ENCODE results near the gene ASF1A. TPM values are rescaled to one million over a fixed set of nuclear protein-coding genes. Genes with fewer than 3 reads are reported as not detected.

Gene ASF1A
- total and polyA plus RNA-seq, 2 of the 13 experiments (the other 11 are each of a cell fraction or from before 2014, with no cell fraction given) = 14.5 to 49.9 TPM

DNA sequence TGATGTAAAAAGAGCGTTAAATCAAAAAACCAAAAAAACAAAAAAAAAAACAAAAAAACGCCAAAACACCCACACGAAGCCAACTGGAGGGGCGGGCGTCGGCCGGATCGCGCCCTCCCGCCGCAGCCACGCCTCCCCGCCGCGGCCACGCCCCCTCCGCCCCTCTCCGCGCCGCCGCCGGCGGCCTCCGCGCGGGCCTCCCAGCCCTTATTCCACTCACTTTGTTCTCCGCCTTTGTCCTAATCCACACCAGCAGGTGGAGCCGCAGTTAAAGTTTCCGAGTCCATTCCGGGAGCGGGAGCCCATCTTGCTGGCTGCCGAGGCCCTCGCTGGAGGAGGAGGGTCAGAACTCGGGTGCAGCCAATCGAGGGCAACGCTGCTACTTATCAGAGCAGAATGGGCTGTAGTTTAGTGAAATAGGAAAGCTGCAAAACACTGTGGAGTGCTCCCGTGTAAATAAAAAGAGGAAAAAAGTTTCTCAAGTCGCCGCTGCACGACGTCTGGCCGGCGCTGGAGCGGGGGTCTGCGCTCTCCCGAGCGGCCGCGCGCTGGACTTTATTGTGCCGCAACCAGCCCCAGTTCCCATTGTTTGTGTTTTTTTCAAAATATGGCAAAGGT is at the start of gene ASF1A (continued):
- TF ChIP-seq, protein P1, sequence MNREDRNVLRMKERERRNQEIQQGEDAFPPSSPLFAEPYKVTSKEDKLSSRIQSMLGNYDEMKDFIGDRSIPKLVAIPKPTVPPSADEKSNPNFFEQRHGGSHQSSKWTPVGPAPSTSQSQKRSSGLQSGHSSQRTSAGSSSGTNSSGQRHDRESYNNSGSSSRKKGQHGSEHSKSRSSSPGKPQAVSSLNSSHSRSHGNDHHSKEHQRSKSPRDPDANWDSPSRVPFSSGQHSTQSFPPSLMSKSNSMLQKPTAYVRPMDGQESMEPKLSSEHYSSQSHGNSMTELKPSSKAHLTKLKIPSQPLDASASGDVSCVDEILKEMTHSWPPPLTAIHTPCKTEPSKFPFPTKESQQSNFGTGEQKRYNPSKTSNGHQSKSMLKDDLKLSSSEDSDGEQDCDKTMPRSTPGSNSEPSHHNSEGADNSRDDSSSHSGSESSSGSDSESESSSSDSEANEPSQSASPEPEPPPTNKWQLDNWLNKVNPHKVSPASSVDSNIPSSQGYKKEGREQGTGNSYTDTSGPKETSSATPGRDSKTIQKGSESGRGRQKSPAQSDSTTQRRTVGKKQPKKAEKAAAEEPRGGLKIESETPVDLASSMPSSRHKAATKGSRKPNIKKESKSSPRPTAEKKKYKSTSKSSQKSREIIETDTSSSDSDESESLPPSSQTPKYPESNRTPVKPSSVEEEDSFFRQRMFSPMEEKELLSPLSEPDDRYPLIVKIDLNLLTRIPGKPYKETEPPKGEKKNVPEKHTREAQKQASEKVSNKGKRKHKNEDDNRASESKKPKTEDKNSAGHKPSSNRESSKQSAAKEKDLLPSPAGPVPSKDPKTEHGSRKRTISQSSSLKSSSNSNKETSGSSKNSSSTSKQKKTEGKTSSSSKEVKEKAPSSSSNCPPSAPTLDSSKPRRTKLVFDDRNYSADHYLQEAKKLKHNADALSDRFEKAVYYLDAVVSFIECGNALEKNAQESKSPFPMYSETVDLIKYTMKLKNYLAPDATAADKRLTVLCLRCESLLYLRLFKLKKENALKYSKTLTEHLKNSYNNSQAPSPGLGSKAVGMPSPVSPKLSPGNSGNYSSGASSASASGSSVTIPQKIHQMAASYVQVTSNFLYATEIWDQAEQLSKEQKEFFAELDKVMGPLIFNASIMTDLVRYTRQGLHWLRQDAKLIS (CRISPR knock-in tag; IDR thresholded peaks at IDR 0.05) = no peak
- 0 out of 2 replicates have a peak, but pooled peaks have one; percentile 1 for TF ChIP-seq ZNF776 (CRISPR knock-in tag; IDR thresholded peaks at IDR 0.05)
- TF ChIP-seq, protein P2, sequence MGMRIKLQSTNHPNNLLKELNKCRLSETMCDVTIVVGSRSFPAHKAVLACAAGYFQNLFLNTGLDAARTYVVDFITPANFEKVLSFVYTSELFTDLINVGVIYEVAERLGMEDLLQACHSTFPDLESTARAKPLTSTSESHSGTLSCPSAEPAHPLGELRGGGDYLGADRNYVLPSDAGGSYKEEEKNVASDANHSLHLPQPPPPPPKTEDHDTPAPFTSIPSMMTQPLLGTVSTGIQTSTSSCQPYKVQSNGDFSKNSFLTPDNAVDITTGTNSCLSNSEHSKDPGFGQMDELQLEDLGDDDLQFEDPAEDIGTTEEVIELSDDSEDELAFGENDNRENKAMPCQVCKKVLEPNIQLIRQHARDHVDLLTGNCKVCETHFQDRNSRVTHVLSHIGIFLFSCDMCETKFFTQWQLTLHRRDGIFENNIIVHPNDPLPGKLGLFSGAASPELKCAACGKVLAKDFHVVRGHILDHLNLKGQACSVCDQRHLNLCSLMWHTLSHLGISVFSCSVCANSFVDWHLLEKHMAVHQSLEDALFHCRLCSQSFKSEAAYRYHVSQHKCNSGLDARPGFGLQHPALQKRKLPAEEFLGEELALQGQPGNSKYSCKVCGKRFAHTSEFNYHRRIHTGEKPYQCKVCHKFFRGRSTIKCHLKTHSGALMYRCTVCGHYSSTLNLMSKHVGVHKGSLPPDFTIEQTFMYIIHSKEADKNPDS (CRISPR knock-in tag; IDR thresholded peaks at IDR 0.05) = no peak
- TF ChIP-seq ZZZ3 (CRISPR knock-in tag; IDR thresholded peaks at IDR 0.05; ENCODE audit: borderline replicate concordance) = no peak; the same call in 1 of the 2 replicates
- TF ChIP-seq, protein P3, sequence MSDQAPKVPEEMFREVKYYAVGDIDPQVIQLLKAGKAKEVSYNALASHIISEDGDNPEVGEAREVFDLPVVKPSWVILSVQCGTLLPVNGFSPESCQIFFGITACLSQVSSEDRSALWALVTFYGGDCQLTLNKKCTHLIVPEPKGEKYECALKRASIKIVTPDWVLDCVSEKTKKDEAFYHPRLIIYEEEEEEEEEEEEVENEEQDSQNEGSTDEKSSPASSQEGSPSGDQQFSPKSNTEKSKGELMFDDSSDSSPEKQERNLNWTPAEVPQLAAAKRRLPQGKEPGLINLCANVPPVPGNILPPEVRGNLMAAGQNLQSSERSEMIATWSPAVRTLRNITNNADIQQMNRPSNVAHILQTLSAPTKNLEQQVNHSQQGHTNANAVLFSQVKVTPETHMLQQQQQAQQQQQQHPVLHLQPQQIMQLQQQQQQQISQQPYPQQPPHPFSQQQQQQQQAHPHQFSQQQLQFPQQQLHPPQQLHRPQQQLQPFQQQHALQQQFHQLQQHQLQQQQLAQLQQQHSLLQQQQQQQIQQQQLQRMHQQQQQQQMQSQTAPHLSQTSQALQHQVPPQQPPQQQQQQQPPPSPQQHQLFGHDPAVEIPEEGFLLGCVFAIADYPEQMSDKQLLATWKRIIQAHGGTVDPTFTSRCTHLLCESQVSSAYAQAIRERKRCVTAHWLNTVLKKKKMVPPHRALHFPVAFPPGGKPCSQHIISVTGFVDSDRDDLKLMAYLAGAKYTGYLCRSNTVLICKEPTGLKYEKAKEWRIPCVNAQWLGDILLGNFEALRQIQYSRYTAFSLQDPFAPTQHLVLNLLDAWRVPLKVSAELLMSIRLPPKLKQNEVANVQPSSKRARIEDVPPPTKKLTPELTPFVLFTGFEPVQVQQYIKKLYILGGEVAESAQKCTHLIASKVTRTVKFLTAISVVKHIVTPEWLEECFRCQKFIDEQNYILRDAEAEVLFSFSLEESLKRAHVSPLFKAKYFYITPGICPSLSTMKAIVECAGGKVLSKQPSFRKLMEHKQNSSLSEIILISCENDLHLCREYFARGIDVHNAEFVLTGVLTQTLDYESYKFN (CRISPR knock-in tag; conservative IDR thresholded peaks at IDR 0.05) = no peak
- TF ChIP-seq FOXK2 (IDR thresholded peaks at IDR 0.05) = no peak
- TF ChIP-seq MLLT10 (CRISPR knock-in tag; IDR thresholded peaks at IDR 0.05) = 0 out of 2 replicates have a peak, but pooled peaks have one; percentile 77
- TF ChIP-seq RFX1 (IDR thresholded peaks at IDR 0.05) = no peak
- TF ChIP-seq MED13 (CRISPR knock-in tag; IDR thresholded peaks at IDR 0.05) = peak; percentile 81; the same call in 1 of the 2 replicates
- no peak for TF ChIP-seq TRIM24 (CRISPR knock-in tag; IDR thresholded peaks at IDR 0.05)
- no peak for TF ChIP-seq RFX3 (CRISPR knock-in tag; IDR thresholded peaks at IDR 0.05)
- TF ChIP-seq, protein P4, sequence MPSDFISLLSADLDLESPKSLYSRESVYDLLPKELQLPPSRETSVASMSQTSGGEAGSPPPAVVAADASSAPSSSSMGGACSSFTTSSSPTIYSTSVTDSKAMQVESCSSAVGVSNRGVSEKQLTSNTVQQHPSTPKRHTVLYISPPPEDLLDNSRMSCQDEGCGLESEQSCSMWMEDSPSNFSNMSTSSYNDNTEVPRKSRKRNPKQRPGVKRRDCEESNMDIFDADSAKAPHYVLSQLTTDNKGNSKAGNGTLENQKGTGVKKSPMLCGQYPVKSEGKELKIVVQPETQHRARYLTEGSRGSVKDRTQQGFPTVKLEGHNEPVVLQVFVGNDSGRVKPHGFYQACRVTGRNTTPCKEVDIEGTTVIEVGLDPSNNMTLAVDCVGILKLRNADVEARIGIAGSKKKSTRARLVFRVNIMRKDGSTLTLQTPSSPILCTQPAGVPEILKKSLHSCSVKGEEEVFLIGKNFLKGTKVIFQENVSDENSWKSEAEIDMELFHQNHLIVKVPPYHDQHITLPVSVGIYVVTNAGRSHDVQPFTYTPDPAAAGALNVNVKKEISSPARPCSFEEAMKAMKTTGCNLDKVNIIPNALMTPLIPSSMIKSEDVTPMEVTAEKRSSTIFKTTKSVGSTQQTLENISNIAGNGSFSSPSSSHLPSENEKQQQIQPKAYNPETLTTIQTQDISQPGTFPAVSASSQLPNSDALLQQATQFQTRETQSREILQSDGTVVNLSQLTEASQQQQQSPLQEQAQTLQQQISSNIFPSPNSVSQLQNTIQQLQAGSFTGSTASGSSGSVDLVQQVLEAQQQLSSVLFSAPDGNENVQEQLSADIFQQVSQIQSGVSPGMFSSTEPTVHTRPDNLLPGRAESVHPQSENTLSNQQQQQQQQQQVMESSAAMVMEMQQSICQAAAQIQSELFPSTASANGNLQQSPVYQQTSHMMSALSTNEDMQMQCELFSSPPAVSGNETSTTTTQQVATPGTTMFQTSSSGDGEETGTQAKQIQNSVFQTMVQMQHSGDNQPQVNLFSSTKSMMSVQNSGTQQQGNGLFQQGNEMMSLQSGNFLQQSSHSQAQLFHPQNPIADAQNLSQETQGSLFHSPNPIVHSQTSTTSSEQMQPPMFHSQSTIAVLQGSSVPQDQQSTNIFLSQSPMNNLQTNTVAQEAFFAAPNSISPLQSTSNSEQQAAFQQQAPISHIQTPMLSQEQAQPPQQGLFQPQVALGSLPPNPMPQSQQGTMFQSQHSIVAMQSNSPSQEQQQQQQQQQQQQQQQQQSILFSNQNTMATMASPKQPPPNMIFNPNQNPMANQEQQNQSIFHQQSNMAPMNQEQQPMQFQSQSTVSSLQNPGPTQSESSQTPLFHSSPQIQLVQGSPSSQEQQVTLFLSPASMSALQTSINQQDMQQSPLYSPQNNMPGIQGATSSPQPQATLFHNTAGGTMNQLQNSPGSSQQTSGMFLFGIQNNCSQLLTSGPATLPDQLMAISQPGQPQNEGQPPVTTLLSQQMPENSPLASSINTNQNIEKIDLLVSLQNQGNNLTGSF (CRISPR knock-in tag; IDR thresholded peaks at IDR 0.05) = 0 out of 2 replicates have a peak, but pooled peaks have one; percentile 56
- no peak for TF ChIP-seq ZNF530 (CRISPR knock-in tag; IDR thresholded peaks at IDR 0.05; ENCODE audit: low read depth)
- peak; percentile 35; the same call in 1 of the 2 replicates for TF ChIP-seq TBX2 (CRISPR knock-in tag; IDR thresholded peaks at IDR 0.05; ENCODE audit: borderline replicate concordance)
- no peak for TF ChIP-seq HNRNPK (IDR thresholded peaks at IDR 0.05; ENCODE audit: low read depth, low read length, poor library complexity, severe bottlenecking)
